ENCODE results near the gene TMEM42.

GRCh38 chr3:44870375-44871061 lies 8.8 kb downstream of the TMEM42 start:
- no peak for TF ChIP-seq CTCF (IDR thresholded peaks at IDR 0.05 in 8 of 11, conservative IDR thresholded peaks at IDR 0.05 in 3 of 11)
- TF ChIP-seq POLR2AphosphoS5 (IDR thresholded peaks at IDR 0.05): no peak
- no peak for TF ChIP-seq POLR2A (IDR thresholded peaks at IDR 0.05)

Data from spleen (tissue), 7 donors.